ENCODE results near the gene EEF1AKMT2.
"Not testable (repeated sequence)": the region's sequence is repeated elsewhere in the genome, so short reads cannot be mapped to it uniquely, and the experiment has no call there.

Gene EEF1AKMT2

DNA sequence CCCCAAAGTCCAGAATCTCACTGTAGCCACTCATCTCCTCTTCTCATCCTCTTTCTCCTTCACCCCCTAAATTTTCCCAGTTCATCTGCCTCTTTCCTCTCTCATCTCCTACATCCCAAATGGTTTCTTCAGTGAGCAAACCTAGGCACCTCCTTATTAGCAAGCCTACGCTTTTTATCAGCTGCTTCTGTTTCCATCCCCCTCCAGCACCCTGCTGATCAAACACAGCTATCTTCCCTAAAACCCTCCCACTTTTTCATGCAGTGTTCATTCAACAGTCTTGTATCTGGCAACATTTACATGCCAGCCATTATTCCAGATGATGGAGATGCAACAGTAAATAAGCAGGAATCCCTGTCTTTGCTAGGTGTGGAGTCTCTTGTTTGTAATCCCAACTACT lies 6.7 kb upstream of the EEF1AKMT2 start:
- H3K4me1 Mint-ChIP-seq, result peaks cover 11% of the 10 kb centered on the region in 2 donors
- no peaks in the 10 kb centered on the region for H3K9me3 Mint-ChIP-seq
- no peak overlapping the region for H3K4me3 Mint-ChIP-seq
- H3K27me3 Mint-ChIP-seq, result peaks cover 5% of the 10 kb centered on the region in 2 donors
- no peaks in the 10 kb centered on the region for H3K36me3 Mint-ChIP-seq
- H3K27ac Mint-ChIP-seq, result no peak overlapping the region
- DNase-seq (no peak), ATAC-seq (replicated peaks) (no peak)

- H3K4me3 Mint-ChIP-seq, result peak overlapping the region; percentile 97 to 98
- ATAC-seq (replicated peaks), result no peak
These were observed 1.3 kb upstream of the EEF1AKMT2 start for GRCh38 chr10:124792998-124793352.

DNA sequence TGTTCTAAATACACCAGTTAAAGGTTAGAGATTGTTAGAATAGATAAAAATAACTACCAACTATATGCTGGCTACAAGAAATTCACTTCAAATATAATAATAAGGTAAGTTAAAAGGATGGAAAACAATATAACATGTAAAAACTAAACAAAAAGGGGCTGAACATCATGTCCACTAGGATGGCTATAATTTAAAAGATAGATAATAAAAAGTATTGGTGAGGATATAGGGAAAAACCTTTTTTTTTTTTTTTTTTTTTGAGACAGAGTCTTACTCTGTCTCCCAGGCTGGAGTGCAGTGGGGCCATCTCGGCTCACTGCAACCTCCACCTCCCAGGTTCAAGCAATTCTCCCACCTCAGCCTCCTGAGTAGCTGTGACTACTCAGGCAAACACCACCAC lies 8.8 kb downstream of the EEF1AKMT2 start:
- H3K36me3 Mint-ChIP-seq, result peaks cover 27 to 32% of the 10 kb centered on the region in 2 donors
- not testable (repeated sequence) for H3K9me3 Mint-ChIP-seq; H3K27ac Mint-ChIP-seq; H3K4me1 Mint-ChIP-seq; H3K4me3 Mint-ChIP-seq; ATAC-seq (replicated peaks); DNase-seq; H3K27me3 Mint-ChIP-seq

More at GRCh38 chr10:124792998-124793352, 1.3 kb upstream of the EEF1AKMT2 start:
- Mint-ChIP-seq H3K9me3 (no peaks in the 10 kb centered on the region), H3K27ac (peak overlapping the region; percentile 98), H3K27me3 (no peaks in the 10 kb centered on the region), H3K36me3 (peaks cover 7 to 13% of the 10 kb centered on the region in 2 donors), H3K4me1 (peaks cover 8 to 18% of the 10 kb centered on the region in 2 donors)
- DNase-seq, result no peak

GRCh38 chr10:124768791-124769190 lies 22.9 kb downstream of the EEF1AKMT2 start:
- H3K27ac Mint-ChIP-seq, result no peak overlapping the region
- peaks cover 38 to 56% of the 10 kb centered on the region in 2 donors for H3K36me3 Mint-ChIP-seq
- H3K9me3 Mint-ChIP-seq, result no peaks in the 10 kb centered on the region
- no peaks in the 10 kb centered on the region for H3K4me1 Mint-ChIP-seq
- no peak overlapping the region for H3K4me3 Mint-ChIP-seq
- ATAC-seq (replicated peaks) (no peak), DNase-seq (no peak)
- no peaks in the 10 kb centered on the region for H3K27me3 Mint-ChIP-seq

GRCh38 chr10:124765256-124765655 lies 26.4 kb downstream of the EEF1AKMT2 start:
- ATAC-seq (replicated peaks), result no peak
- Mint-ChIP-seq H3K27me3 (no peaks in the 10 kb centered on the region), H3K9me3 (no peaks in the 10 kb centered on the region), H3K27ac (no peak overlapping the region), H3K4me1 (no peaks in the 10 kb centered on the region), H3K36me3 (peaks cover 20 to 32% of the 10 kb centered on the region in 2 donors), H3K4me3 (no peak overlapping the region)
- no peak for DNase-seq

- ATAC-seq (replicated peaks) (no peak), DNase-seq (no peak)
- Mint-ChIP-seq H3K27me3 (no peaks in the 10 kb centered on the region), H3K36me3 (peaks cover 16 to 21% of the 10 kb centered on the region in 2 donors), H3K27ac (no peak overlapping the region), H3K9me3 (no peaks in the 10 kb centered on the region), H3K4me3 (no peak overlapping the region), H3K4me1 (no peaks in the 10 kb centered on the region)
These were observed 28.4 kb downstream of the EEF1AKMT2 start for GRCh38 chr10:124763267-124763666.

- DNase-seq, result no peak
- no peak for ATAC-seq (replicated peaks)
- no peak overlapping the region for H3K27ac Mint-ChIP-seq
- peaks cover 16 to 20% of the 10 kb centered on the region in 2 donors for H3K36me3 Mint-ChIP-seq
- no peaks in the 10 kb centered on the region for H3K4me1 Mint-ChIP-seq
- H3K27me3 Mint-ChIP-seq, result no peaks in the 10 kb centered on the region
- no peak overlapping the region for H3K4me3 Mint-ChIP-seq
- no peaks in the 10 kb centered on the region for H3K9me3 Mint-ChIP-seq
These were observed 29.4 kb downstream of the EEF1AKMT2 start for GRCh38 chr10:124762281-124762680.

DNA sequence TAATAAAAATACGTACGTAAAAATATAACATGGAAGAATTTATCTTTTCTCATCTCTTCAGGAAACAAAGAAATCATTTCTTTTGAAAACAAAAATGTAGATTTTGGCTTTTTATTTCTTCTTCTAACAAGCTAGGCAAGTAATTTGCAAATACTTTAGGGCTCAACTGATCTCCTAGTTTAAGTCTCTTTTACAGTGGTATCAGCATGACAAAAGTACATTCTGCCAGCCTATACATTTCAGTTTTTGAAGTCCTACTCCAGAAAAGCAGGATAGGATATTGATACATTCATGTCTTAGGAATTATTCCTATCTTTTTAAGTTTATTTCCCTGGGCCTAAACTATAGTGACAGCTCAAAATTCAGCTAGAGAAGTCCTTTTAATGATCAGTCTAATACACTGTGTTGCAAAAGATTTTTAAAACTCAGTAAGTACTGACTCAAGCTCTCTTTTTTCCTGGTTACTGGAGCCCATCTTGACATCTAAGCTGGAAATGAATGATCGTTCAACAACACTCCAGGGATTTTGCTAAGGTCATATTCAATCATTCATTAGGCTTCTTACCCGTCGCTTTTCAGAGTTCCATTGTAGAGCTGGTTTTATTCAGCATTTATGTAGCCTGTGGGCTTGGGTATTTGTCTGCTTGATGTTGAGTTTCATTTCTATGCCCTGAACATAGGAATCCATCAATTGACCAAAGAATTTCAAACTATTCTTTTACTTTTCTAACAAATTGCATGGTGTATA lies 35.4 kb downstream of the EEF1AKMT2 start:
- Mint-ChIP-seq H3K4me1 (peaks cover 0 to 3% of the 10 kb centered on the region in 2 donors), H3K4me3 (no peak overlapping the region), H3K27me3 (no peaks in the 10 kb centered on the region), H3K9me3 (no peaks in the 10 kb centered on the region), H3K36me3 (peaks cover 19 to 39% of the 10 kb centered on the region in 2 donors), H3K27ac (no peak overlapping the region)
- no peak for ATAC-seq (replicated peaks)
- no peak for DNase-seq

DNA sequence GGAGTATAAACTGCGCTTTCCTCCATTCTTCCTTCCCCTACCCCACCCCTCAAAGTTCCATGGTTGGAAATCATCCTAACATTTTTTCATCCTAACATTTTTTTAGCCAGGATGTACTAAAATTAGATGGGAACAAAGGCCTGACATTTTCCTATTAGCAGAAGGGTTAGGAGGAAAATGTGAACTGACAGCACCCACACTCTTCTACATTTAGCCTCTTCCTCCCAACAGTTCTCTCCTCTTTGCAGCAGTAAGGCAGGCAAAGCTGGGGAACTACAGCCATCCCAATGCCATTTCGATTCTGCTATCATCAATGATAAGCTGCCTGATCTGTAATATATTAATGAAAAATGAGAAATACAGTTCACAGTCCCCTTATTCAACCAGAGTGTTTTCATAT lies 36.1 kb downstream of the EEF1AKMT2 start:
- DNase-seq (no peak), ATAC-seq (replicated peaks) (no peak)
- Mint-ChIP-seq H3K27ac (no peak overlapping the region), H3K36me3 (peaks cover 13 to 32% of the 10 kb centered on the region in 2 donors), H3K27me3 (no peaks in the 10 kb centered on the region), H3K9me3 (no peaks in the 10 kb centered on the region), H3K4me1 (peaks cover 0 to 3% of the 10 kb centered on the region in 2 donors), H3K4me3 (no peak overlapping the region)

DNA sequence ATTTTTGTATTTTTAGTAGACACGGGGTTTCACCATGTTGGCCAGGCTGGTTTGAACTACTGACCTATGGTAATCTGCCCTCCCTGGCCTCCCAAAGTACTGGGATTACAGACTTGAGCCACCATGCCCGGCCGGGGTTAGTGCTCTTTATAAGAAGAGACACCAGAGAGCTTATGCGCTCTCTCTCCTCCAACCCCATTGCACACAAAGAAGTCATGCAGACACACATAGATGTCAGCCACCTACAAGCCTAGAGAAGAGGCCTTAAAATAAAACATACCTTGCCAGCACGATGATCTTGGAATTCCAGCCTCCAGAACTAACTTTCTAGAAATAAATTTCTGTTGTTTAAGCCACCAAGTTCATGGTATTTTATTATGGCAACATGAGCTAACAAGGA lies 37.5 kb downstream of the EEF1AKMT2 start:
- H3K27me3 Mint-ChIP-seq, result no peaks in the 10 kb centered on the region
- no peaks in the 10 kb centered on the region for H3K9me3 Mint-ChIP-seq
- H3K4me1 Mint-ChIP-seq, result peaks cover 3 to 4% of the 10 kb centered on the region in 2 donors
- H3K36me3 Mint-ChIP-seq, result peaks cover 12 to 30% of the 10 kb centered on the region in 2 donors
- H3K4me3 Mint-ChIP-seq, result no peak overlapping the region
- no peak for ATAC-seq (replicated peaks)
- no peak overlapping the region for H3K27ac Mint-ChIP-seq
- DNase-seq, result no peak

- DNase-seq, result no peak
- no peak overlapping the region for H3K4me3 Mint-ChIP-seq
- no peaks in the 10 kb centered on the region for H3K27me3 Mint-ChIP-seq
- no peaks in the 10 kb centered on the region for H3K9me3 Mint-ChIP-seq
- peaks cover 4 to 11% of the 10 kb centered on the region in 2 donors for H3K36me3 Mint-ChIP-seq
- H3K27ac Mint-ChIP-seq, result no peak overlapping the region
- H3K4me1 Mint-ChIP-seq, result peaks cover 8 to 10% of the 10 kb centered on the region in 2 donors
- ATAC-seq (replicated peaks), result no peak
These were observed 42.6 kb downstream of the EEF1AKMT2 start for GRCh38 chr10:124748953-124749645.

DNA sequence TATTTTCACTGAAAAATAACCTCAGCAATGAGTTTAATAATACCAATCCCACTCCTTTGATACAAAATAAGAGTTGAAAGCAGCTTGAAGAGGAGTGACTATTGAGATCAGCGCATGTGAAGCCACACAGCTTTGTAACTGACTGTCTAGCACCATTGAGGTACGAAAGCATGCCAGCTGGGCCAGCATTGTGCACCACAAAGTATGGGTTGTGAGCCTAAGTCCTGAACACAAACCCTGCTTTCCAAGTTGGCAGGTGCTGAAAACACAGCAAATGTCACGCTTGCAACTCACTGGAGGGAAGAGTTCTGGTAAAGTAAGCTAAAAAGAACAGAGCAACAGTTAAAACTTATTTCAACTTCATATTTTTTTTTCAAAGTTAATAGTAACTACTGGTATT lies 43.5 kb downstream of the EEF1AKMT2 start:
- Mint-ChIP-seq H3K36me3 (peaks cover 3 to 11% of the 10 kb centered on the region in 2 donors), H3K9me3 (no peaks in the 10 kb centered on the region), H3K27ac (no peak overlapping the region), H3K4me3 (no peak overlapping the region), H3K27me3 (no peaks in the 10 kb centered on the region), H3K4me1 (peaks cover 8 to 10% of the 10 kb centered on the region in 2 donors)
- ATAC-seq (replicated peaks) (no peak), DNase-seq (no peak)

DNA sequence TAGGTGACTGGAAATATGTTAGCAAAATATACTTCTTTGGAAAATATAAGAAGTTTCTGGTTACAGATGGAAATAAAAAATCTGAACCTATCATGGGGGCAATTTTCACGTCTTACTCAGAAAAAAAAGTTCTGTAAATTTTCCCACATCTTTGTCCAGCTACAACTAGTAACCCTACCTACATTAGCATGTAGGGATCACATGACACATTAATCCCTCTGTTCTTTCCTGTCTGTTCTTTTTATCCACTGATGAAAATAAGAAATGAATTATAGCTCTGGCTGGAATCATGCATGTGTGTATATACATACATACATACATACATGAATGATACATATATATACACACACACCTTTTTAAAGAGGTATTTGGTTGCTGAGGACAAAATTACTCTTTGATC lies 43.9 kb downstream of the EEF1AKMT2 start:
- Mint-ChIP-seq H3K4me3 (no peak overlapping the region), H3K36me3 (peaks cover 2 to 10% of the 10 kb centered on the region in 2 donors), H3K27me3 (no peaks in the 10 kb centered on the region), H3K9me3 (no peaks in the 10 kb centered on the region), H3K4me1 (peaks cover 10 to 14% of the 10 kb centered on the region in 2 donors), H3K27ac (no peak overlapping the region)
- DNase-seq, result no peak
- ATAC-seq (replicated peaks), result no peak

GRCh38 chr10:124746992-124747391 lies 44.7 kb downstream of the EEF1AKMT2 start:
- H3K4me3 Mint-ChIP-seq, result no peak overlapping the region
- no peaks in the 10 kb centered on the region for H3K9me3 Mint-ChIP-seq
- H3K4me1 Mint-ChIP-seq, result peaks cover 15 to 21% of the 10 kb centered on the region in 2 donors
- no peak for DNase-seq
- peaks cover 1 to 8% of the 10 kb centered on the region in 2 donors for H3K36me3 Mint-ChIP-seq
- no peaks in the 10 kb centered on the region for H3K27me3 Mint-ChIP-seq
- ATAC-seq (replicated peaks), result no peak
- no peak overlapping the region for H3K27ac Mint-ChIP-seq

DNA sequence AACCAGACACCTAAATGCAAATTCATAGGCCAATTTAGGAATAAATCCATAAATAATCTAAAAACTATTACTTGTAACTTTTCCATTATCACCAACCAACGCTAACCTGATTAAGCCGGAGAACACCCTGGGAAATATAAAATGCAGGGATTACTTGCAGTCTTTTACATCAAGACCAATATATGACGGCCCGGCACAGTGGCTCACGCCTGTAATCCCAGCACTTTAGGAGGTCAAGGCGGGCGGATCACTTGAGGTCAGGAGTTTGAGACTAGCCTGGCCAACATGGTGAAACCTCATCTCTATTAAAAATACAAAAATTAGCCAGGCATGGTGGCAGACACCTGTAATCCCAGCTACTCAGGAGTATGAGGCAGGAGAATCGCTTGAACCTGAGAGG lies 45.2 kb downstream of the EEF1AKMT2 start:
- H3K27ac Mint-ChIP-seq; H3K9me3 Mint-ChIP-seq; ATAC-seq (replicated peaks); DNase-seq; H3K4me3 Mint-ChIP-seq; H3K27me3 Mint-ChIP-seq; H3K36me3 Mint-ChIP-seq: not testable (repeated sequence)
- peaks cover 18 to 27% of the 10 kb centered on the region in 2 donors for H3K4me1 Mint-ChIP-seq
